ENCODE results near the gene GRB2.

The GRB2 gene

GRCh38 chr17:75325348-75325747, 80.1 kb downstream of the GRB2 start:
- DNase-seq (ENCODE audit: low read depth in 1 of 2, low spot score in 1 of 2) = no peak
- H3K27me3 ChIP-seq (ENCODE audit: insufficient read depth, poor library complexity, severe bottlenecking) = no peaks in the 10 kb centered on the region
- no peak overlapping the region for H3K4me3 ChIP-seq (replicated peaks; ENCODE audit: insufficient read depth, low read length)
- peak overlapping the region; percentile 78 for H3K27ac ChIP-seq (replicated peaks)
- TF ChIP-seq GABPA (IDR thresholded peaks at IDR 0.05; ENCODE audit: low read depth) (no peak), REST (IDR thresholded peaks at IDR 0.05; ENCODE audit: insufficient replicate concordance, low read depth) (no peak), SPI1 (IDR thresholded peaks at IDR 0.05; ENCODE audit: borderline replicate concordance, low read depth) (no peak), POLR2AphosphoS5 (IDR thresholded peaks at IDR 0.05; ENCODE audit: low read depth) (no peak)
- TF ChIP-seq, protein P1, sequence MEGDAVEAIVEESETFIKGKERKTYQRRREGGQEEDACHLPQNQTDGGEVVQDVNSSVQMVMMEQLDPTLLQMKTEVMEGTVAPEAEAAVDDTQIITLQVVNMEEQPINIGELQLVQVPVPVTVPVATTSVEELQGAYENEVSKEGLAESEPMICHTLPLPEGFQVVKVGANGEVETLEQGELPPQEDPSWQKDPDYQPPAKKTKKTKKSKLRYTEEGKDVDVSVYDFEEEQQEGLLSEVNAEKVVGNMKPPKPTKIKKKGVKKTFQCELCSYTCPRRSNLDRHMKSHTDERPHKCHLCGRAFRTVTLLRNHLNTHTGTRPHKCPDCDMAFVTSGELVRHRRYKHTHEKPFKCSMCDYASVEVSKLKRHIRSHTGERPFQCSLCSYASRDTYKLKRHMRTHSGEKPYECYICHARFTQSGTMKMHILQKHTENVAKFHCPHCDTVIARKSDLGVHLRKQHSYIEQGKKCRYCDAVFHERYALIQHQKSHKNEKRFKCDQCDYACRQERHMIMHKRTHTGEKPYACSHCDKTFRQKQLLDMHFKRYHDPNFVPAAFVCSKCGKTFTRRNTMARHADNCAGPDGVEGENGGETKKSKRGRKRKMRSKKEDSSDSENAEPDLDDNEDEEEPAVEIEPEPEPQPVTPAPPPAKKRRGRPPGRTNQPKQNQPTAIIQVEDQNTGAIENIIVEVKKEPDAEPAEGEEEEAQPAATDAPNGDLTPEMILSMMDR (IDR thresholded peaks at IDR 0.05; ENCODE audit: insufficient read depth, low read length) = no peak

GRCh38 chr17:75321506-75321905, 84.0 kb downstream of the GRB2 start:
- TF ChIP-seq REST (IDR thresholded peaks at IDR 0.05; ENCODE audit: insufficient replicate concordance, low read depth) = no peak
- TF ChIP-seq SPI1 (IDR thresholded peaks at IDR 0.05; ENCODE audit: borderline replicate concordance, low read depth) = no peak
- no peak for TF ChIP-seq POLR2AphosphoS5 (IDR thresholded peaks at IDR 0.05; ENCODE audit: low read depth)
- no peak for TF ChIP-seq GABPA (IDR thresholded peaks at IDR 0.05; ENCODE audit: low read depth)
- TF ChIP-seq, protein P1 (IDR thresholded peaks at IDR 0.05; ENCODE audit: insufficient read depth, low read length) = no peak
- DNase-seq (ENCODE audit: low read depth in 1 of 2, low spot score in 1 of 2) = no peak
- H3K27ac ChIP-seq (replicated peaks) = no peak overlapping the region

GRCh38 chr17:75319904-75320691, 85.4 kb downstream of the GRB2 start:
- TF ChIP-seq GABPA (IDR thresholded peaks at IDR 0.05; ENCODE audit: low read depth) (no peak), POLR2AphosphoS5 (IDR thresholded peaks at IDR 0.05; ENCODE audit: low read depth) (no peak), SPI1 (IDR thresholded peaks at IDR 0.05; ENCODE audit: borderline replicate concordance, low read depth) (no peak), REST (IDR thresholded peaks at IDR 0.05; ENCODE audit: insufficient replicate concordance, low read depth) (no peak)
- TF ChIP-seq, protein P1 (IDR thresholded peaks at IDR 0.05; ENCODE audit: insufficient read depth, low read length) = no peak
- Histone ChIP-seq H3K27me3 (ENCODE audit: insufficient read depth, poor library complexity, severe bottlenecking) (no peaks in the 10 kb centered on the region), H3K27ac (replicated peaks) (0 out of 2 replicates have a peak overlapping the region, but pooled peaks have one; percentile 0), H3K4me3 (replicated peaks; ENCODE audit: insufficient read depth, low read length) (no peak overlapping the region)
- DNase-seq (ENCODE audit: low read depth in 1 of 2, low spot score in 1 of 2) = no peak

More at GRCh38 chr17:75321506-75321905, 84.0 kb downstream of the GRB2 start:
- Histone ChIP-seq H3K4me3 (replicated peaks; ENCODE audit: insufficient read depth, low read length) (no peak overlapping the region), H3K27me3 (ENCODE audit: insufficient read depth, poor library complexity, severe bottlenecking) (no peaks in the 10 kb centered on the region)
